A549 treated with AZD2906 at 1 μM for 4 hours (cell line): ENCODE measurements around the gene CLK3. TPM values are rescaled to one million over a fixed set of nuclear protein-coding genes. Genes with fewer than 3 reads are reported as not detected.

Source experiments
- total RNA-seq: library from RNA; stranded (reverse); fragments of 200-300 nt; extraction: Qiagen RNA extraction; gene quantifications from 5 replicates; pipeline ENCODE4 v1.2.3, GENCODE V29; 2022

CLK3 gene
- total RNA-seq = 30.8 to 46.3 TPM (median 33.0 TPM) in 5 replicates

DNA sequence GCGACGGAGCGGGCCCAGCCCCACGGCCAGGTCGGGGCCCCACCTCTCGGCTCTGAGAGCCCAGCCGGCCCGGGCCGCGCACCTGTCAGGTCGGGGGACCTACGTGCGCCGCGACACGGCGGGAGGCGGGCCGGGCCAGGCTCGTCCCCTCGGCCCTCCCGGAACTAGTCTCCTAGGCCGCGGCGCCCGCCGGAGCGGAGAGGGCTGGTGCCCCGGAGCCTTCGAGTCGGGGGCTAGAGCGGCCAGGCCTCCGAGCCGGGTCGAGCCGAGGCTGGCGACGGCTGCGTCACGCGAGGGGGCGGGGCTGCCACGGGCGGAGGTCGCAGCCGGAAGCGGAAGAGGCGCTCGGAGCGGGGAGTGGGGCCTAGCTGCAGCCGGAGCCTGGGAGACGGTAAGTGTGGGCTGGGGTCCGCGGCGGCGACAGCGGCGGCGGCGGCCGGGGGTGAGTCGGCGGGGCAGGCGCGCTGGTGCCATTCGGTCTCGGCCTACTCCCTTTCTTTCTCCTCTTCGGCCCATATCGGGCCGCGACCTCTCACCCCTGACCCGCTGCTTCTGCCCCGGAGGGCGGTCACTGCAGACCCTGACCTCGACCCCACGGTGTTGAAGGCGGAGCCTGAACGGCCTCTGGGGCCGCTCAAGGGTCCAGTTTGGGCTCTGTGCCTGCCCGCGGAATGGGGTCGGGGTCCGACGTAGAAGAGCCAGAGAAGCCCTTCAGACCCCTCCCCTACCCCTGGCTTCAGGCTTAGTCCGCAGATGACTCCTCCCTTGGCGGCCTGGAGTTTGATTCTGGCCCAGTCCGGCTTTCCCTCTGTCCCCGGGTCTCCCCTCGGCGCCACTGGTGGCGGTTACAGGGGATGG, at the start of gene CLK3:
TSS of gene CLK3 (plus strand) at position 329 of the 858 bp plus-strand sequence. CDS start 3,361 bp downstream, outside the sequence.

Other genes with a start within 250 kb of the CLK3 start
- 0.07 to 0.13 TPM (median 0.10 TPM) in 3 of 5 replicates, not detected in the others for gene CYP11A1, start 248.2 kb upstream of the CLK3 start, total RNA-seq
- 1.2 to 1.6 TPM (median 1.3 TPM) in 5 replicates for gene SEMA7A, start 181.9 kb upstream of the CLK3 start, total RNA-seq
- gene UBL7, start 154.7 kb upstream of the CLK3 start, total RNA-seq = 40.4 to 43.0 TPM (median 41.0 TPM) in 5 replicates
- 2.8 to 3.3 TPM (median 2.8 TPM) in 5 replicates for gene ARID3B, start 74.6 kb upstream of the CLK3 start, total RNA-seq
- gene EDC3, start 80.2 kb downstream of the CLK3 start, total RNA-seq = 20.3 to 24.5 TPM (median 22.7 TPM) in 5 replicates
- gene CYP1A1, start 109.7 kb downstream of the CLK3 start, total RNA-seq = 1.2 to 2.2 TPM (median 1.7 TPM) in 5 replicates
- gene CYP1A2, start 133.0 kb downstream of the CLK3 start, total RNA-seq = not detected in 5 replicates
- gene CSK, start 166.2 kb downstream of the CLK3 start, total RNA-seq = 63.3 to 70.0 TPM (median 63.8 TPM) in 5 replicates
- gene LMAN1L, start 197.0 kb downstream of the CLK3 start, total RNA-seq = 0.02 to 0.06 TPM in 2 of 5 replicates, not detected in the others
- gene CPLX3, start 210.8 kb downstream of the CLK3 start, total RNA-seq = not detected in 5 replicates
- gene ULK3, start 227.3 kb downstream of the CLK3 start, total RNA-seq = 26.1 to 36.0 TPM (median 35.1 TPM) in 5 replicates